ENCODE results near the gene CGNL1.

Gene CGNL1

GRCh38 chr15:57589281-57589680 lies 213.0 kb downstream of the CGNL1 start:
- in situ Hi-C loops (cut with MboI; ENCODE audit: low sequenced_read_pairs): no loop called here

- in situ Hi-C loops (cut with MboI; ENCODE audit: low sequenced_read_pairs): no loop called here
These were observed 213.4 kb downstream of the CGNL1 start for GRCh38 chr15:57589754-57590153.

DNA sequence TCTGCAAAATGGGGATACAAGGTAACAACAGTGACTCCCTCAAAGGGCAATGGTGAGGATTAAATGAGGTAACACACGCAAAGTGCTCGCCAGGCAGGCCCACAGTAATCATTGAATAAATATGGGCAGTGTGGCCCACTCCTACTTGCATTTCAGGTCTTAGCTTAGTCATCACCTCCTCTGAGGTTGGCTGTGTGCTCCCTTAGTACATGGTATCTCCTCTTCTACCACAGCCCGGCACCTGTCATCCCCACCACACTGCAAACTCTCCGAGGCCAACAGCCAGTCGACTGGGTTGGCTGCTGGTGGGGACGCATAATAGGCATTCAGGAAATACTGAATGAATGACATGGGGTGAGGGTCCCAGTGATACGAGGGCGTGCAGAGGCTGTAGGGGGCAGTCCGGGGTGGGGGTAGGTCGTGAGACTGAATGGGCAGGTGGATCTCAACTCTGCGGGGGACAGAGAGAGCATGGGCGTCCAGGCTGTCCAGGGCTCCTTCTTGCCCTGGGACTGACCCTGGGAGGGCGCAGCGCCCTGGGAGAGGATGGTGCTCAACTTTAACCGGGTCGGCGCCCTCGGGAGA lies 215.0 kb downstream of the CGNL1 start:
- in situ Hi-C loops (cut with MboI; ENCODE audit: low sequenced_read_pairs): no loop called here

DNA sequence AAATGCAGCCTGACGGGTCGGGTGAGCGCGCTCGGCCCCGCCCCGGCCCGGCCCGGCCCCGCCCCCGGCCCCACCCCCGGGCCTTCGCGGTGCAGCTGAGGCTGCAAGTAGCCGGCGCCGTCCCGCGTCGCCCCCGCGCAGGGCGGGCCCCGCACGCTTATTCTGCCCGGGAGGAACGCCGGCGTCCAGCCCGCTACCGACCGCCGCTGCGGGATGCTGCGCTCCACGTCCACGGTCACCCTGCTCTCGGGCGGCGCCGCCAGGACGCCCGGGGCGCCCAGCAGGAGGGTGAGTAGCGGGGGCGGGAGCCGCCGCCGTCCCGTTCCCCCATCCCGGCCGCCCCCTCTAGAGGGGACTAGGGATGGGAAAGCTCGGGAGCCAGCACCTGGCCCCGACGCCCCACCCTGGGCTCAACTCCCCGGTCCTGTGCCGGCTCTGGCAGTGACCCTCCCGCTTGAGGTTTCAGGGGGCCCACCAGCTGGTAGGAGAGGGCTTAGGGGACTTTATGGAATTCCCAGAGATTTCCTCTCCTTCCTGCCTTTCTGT lies 215.6 kb downstream of the CGNL1 start, which contains the start of gene MYZAP:
MYZAP (plus strand) TSS at position 83 of the 546 bp plus-strand sequence; CDS start at position 214, 131 bp downstream.
- in situ Hi-C loops (cut with MboI; ENCODE audit: low sequenced_read_pairs): no loop called here

GRCh38 chr15:57592426-57592825 lies 216.1 kb downstream of the CGNL1 start:
- in situ Hi-C loops (cut with MboI; ENCODE audit: low sequenced_read_pairs): no loop called here

DNA sequence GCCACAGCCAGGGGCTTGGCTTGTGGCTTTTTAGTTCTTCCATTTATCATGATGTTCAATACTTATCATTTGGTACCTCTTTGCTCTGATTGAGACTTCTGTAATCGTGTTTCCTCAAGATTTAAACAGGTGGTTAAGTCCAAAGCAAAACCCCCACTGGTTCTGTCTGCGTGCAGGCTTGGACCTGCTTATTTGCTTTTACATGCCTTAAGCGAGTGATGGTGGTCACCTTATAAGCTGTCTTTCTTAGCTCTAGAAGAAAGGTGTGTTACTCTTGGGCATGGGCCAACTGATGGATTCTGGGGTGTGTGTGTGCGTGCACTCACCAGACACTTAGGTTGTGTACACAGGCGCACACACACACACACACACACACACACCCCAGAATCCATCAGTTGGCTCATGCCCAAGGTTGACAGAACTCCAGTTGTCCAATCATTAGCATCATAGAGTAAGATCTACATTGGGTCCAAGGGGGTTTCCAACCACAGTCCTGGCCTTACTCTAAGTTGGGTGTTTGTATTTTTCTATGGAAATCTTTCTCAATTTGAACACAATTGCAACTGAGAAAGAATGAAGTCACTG lies 216.6 kb downstream of the CGNL1 start:
- in situ Hi-C loops (cut with MboI; ENCODE audit: low sequenced_read_pairs): no loop called here

DNA sequence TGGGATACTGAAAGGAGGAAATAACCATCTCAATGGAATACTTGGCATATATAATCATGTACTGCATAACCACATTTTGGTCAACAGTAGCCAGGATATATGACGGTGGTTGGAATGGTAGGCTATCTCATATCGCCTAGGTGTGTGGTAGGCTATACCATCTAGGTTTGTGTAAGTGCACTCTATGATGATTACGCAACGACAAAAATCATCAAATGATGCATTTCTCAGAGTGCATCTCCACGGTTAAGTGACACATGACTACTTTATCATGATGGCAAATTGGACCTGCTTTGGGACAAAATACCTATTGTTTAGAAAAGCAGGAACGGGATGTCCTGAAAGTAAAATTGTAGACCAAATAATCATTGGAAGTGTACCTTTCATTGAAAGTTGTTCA lies 218.2 kb downstream of the CGNL1 start:
- in situ Hi-C loops (cut with MboI; ENCODE audit: low sequenced_read_pairs): no loop called here

DNA sequence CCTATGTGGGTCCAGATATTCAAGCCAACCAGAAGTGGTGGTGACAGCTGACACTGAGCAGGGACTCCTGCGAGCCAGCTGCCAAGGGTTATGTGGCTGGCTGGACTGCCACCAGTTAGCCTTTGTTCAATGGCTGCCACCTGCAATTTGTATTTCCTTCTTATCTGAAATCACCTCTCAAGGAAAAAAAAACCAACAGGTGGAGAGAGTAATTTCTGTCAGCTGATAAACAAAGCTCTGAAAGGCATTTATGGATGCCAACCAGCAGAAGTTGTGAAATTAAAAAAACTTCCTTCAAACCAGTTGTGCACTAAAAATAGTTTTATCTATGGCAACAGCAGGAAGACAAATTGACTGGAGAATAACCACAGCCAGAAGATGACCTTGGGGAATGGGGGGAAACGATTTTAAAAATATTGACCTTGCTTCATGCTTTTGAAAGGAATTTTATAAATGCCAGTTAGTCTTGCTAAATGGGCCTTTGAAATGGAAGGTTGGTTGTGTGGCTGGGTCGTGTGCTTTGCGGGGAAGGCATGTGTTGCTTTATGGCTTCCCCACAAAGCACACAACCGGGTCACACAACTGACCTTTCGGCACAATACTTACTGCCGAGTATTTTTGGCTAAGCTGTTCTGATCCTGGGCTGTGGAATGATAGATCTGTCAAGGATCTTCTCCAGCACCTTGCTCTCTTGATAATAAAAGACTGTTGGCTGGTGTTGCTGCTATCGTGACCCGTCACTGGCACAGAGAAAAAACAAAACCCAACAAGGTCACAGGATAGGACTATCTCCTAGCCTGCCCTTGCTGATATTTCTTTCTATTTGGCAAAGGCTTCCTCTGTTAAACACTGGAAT lies 218.9 kb downstream of the CGNL1 start:
- in situ Hi-C loops (cut with MboI; ENCODE audit: low sequenced_read_pairs): no loop called here

DNA sequence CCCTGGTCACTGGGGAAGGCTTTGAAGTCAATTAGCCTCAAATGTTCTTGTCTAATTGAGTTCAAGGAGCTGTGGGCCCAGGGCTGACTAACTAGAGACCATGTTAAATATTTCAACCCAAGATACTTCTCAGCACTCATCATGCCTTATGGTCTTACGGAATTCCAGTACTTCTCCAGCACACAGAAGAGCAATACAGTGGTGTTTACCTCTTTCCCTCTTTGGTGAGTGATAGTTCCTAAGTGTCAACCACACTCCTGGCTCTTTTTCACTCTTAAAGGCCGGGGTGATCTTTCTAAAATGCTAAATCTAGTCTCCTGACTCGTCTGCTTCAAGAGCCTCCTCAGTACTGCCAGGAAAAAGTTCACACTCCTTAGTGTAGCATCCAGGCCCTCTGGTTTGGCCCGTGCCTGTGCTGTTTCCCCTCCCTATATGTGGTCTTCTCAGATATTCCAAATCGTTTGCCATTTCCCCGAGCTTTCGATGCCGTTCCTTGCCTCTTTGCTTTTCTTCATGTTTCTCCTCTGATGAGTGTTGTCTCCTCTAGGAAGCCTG lies 220.1 kb downstream of the CGNL1 start:
- in situ Hi-C loops (cut with MboI; ENCODE audit: low sequenced_read_pairs): no loop called here

- in situ Hi-C loops (cut with MboI; ENCODE audit: low sequenced_read_pairs): no loop called here
These were observed 220.7 kb downstream of the CGNL1 start for GRCh38 chr15:57596978-57597377.

DNA sequence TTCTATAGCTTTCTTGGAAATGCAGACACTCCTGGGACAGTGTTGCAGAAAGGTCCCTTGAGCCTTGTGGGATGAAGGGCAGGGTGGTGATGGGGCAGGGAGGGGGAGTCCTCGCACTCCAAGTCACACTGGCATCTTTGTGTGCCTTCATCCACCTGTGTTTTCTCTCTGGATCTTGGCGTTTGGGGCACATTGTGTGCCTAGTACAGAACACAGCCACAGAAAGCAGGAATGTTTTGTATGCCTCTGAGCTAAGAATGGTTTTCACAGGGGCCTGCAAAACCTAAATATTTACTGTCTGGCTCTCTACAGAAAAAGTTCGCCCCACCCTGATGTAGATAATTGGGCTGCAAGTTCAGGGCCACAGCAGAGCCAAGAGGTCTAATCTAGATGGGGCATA lies 221.1 kb downstream of the CGNL1 start:
- in situ Hi-C loops (cut with MboI; ENCODE audit: low sequenced_read_pairs): no loop called here

GRCh38 chr15:57598346-57598745 lies 222.0 kb downstream of the CGNL1 start:
- in situ Hi-C loops (cut with MboI; ENCODE audit: low sequenced_read_pairs): no loop called here

DNA sequence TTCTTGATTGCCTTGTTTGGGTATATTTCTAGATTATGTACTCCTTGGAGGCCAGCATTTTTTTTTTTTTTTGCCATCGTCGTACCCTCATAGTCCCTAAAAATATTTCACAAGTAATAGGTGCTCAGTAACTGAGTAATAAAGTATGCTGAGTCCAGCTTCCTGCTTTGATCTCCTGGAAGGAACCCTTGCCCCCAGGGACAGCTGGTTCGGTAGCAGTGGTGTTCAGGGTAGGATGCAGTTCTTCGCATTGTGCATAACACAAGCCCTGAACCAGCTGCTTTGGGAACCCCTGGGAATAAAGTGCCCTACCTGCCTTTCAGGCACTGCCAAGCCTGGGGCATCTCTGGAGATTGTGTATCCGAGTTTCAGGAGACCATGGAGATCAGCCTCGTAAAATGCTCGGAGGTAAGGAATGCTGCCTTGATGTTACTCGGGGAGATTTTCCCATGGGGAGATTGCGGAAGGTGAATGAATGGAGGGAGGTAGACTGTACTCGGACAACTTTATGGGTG lies 223.0 kb downstream of the CGNL1 start:
- in situ Hi-C loops (cut with MboI; ENCODE audit: low sequenced_read_pairs): no loop called here

- in situ Hi-C loops (cut with MboI; ENCODE audit: low sequenced_read_pairs): no loop called here
These were observed 223.9 kb downstream of the CGNL1 start for GRCh38 chr15:57600197-57600596.
